Omental fat pad (tissue), 4 donors: ENCODE measurements around the gene DLEC1. TPM values are rescaled to one million over a fixed set of nuclear protein-coding genes. Genes with fewer than 3 reads are reported as not detected.
A peak's percentile ranks its signal among the peaks of the same experiment; 100 is the strongest.

Source experiments
- ATAC-seq: fragments of 150-250 bp; one replicate; pipeline ENCODE4 v1.9.1; 2016; ENCODE audit warnings: mild to moderate bottlenecking, moderate library complexity; ENCODE audit not compliant: low FRiP score
- DNase-seq: peaks from one replicate; pipeline ENCODE4 v3.0.0-alpha.2; 2019; ENCODE audit warnings: low spot score
- CTCF ChIP-seq, 3 donors: fragments of 450-650 bp; IDR thresholded peaks; one replicate each; pipeline ENCODE4 v1.5.1; 2016 to 2017; ENCODE audit warnings: antibody characterized with exemption in 3 of 3, mild to moderate bottlenecking in 3 of 3, moderate library complexity in 2 of 3
- total RNA-seq, 4 donors: library from RNA; depleted of rRNA; stranded (reverse); fragments of >200 nt; gene quantifications; one replicate each; pipeline ENCODE4 v1.1.0, GENCODE V29; 2016

DLEC1 gene
- total RNA-seq, 4 donors from 2014 or later, result 0.47 to 5.5 (median 1.4) TPM

- DNase-seq, result no peak
- ATAC-seq, result no peak
- TF ChIP-seq CTCF (IDR thresholded peaks at IDR 0.05), result no peak
Observed at GRCh38 chr3:37993067-37993455, 45.9 kb upstream of the DLEC1 start.

GRCh38 chr3:37993460-37993819 is 45.6 kb upstream of the DLEC1 start:
- no peak for TF ChIP-seq CTCF (IDR thresholded peaks at IDR 0.05)
- DNase-seq (no peak), ATAC-seq (no peak)

- peak; percentile 74 for DNase-seq
- no peak for TF ChIP-seq CTCF (IDR thresholded peaks at IDR 0.05)
- peak; percentile 87 for ATAC-seq
Observed at GRCh38 chr3:37993820-37994638, 45.0 kb upstream of the DLEC1 start.

GRCh38 chr3:37994639-37994972 is 44.4 kb upstream of the DLEC1 start:
- DNase-seq (no peak), ATAC-seq (no peak)
- no peak for TF ChIP-seq CTCF (IDR thresholded peaks at IDR 0.05)

- DNase-seq, result no peak
- TF ChIP-seq CTCF (IDR thresholded peaks at IDR 0.05), result no peak
- ATAC-seq, result no peak
Observed at GRCh38 chr3:37995652-37996641, 43.1 kb upstream of the DLEC1 start.

- ATAC-seq (no peak), DNase-seq (peak; percentile 85)
- TF ChIP-seq CTCF (IDR thresholded peaks at IDR 0.05), result peak in 2 of 3 donors; percentile 59 to 64
Observed at GRCh38 chr3:37996785-37997301, 42.2 kb upstream of the DLEC1 start.
